HTERT RPE-1 (cell line): ENCODE data around the gene SREK1IP1.
"Not testable (repeated sequence)": the region's sequence is repeated elsewhere in the genome, so short reads cannot be mapped to it uniquely, and the experiment has no call there.

Experiments used
- in situ Hi-C: fragments of 300-500 bp; cut with MboI; formaldehyde crosslinking; loops from 4 replicates; pipeline ENCODE4 v1.14.3; 2020; ENCODE audit warnings: low sequenced_read_pairs

SREK1IP1 gene

DNA sequence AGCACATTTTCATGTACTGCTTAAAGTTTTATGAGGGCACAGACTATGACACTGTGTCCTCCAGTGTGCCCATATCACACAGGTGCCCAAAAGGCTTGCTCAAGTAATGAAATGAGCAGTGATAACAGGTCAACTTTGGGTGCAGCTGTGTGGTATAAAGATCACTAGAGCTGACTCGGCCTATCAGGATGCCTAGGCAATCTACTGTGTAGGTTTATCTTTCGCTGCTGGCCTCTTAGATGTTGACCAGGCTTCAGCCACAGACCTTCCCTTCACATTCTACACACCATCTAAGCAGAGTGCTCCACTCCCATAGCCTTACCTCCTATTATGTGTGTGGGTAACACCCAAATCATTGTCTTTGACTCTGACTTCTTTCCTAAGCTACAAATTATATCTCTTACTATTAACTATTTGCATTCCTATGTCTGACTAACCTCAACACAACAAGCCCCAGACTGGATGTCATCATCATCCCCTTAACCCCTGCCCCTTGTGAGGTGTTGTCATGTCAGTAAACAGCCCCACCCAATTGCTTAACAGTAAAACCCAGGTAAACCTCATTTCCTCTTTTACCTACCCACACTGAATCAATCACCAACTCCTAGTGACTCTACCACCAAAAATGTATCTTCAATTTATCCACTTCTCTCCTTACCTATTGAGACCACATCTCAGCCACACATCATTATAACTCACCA, 2.5 kb downstream of the SREK1IP1 start:
- in situ Hi-C loops, result no loop called here

- in situ Hi-C loops, result no loop called here
Measured at GRCh38 chr5:64763948-64764503, 4.5 kb downstream of the SREK1IP1 start.

- in situ Hi-C loops, result no loop called here
Measured at GRCh38 chr5:64759960-64760660, 8.4 kb downstream of the SREK1IP1 start.

DNA sequence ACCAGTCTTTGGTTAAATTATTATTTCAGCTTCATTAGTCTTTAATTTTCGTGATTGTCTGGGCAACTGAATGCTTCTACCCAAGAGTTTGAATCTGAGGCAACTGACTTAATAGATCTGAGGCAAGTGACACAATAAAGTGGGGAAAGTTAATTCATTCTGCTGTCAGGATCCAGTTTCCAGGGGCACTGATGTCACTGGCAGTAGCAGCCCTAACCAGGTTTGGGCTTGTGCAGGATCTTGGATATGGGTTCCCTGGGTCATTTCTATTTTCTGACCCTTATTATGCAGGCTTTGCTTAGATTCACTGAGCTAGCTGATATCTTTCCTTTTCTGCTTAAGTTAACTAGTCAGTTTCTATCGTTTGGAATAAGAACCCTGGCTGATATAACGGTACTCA, 9.6 kb downstream of the SREK1IP1 start:
- in situ Hi-C loops, result no loop called here

GRCh38 chr5:64754066-64754465, 14.4 kb downstream of the SREK1IP1 start:
- in situ Hi-C loops, result no loop called here

DNA sequence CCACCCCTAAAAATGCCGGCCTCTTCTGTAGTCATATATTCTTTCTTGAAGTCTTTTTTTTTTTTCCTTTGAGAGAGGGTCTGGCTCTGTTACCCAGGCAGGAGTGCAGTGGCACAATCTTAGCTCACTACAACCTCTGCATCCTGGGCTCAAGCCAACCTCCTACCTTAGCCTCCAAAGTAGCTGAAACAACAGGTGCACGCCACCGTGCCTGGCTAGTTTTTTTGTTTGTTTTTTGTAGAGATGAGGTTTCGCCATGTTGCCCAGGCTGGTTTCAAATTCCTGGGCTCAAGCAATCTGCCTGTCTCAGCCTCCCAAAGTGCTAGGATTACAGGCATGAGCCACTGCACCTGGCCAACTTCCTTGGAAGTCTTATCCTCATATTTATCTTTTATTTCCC, 19.1 kb downstream of the SREK1IP1 start:
- in situ Hi-C loops, result no loop called here

- in situ Hi-C loops, result no loop called here
Measured at GRCh38 chr5:64746446-64746845, 22.0 kb downstream of the SREK1IP1 start.

GRCh38 chr5:64744914-64745313, 23.6 kb downstream of the SREK1IP1 start:
- in situ Hi-C loops, result no loop called here

GRCh38 chr5:64742821-64743220, 25.7 kb downstream of the SREK1IP1 start:
- in situ Hi-C loops, result no loop called here

- in situ Hi-C loops, result no loop called here
Measured at GRCh38 chr5:64742411-64742810, 26.1 kb downstream of the SREK1IP1 start.

GRCh38 chr5:64727150-64727549, 41.3 kb downstream of the SREK1IP1 start:
- in situ Hi-C loops, result no loop called here

DNA sequence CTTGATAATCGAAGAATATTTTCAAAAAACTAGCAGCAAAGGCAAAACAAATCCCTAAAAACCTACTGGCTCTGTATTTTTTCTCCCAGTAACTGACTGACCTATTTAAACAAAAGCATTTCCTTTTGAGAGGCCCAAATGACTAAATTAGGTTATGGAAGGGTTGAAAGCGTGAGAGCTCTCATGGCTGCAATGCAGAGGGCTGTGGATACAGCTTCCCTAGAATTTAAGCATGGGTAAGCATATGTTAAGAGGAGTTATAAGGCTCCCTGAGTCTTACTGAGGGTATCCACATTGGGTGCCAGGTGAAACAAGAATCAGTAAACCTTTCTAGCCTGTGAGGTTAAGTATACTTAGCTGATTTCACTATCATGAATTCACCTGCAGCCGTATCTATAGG, 45.9 kb downstream of the SREK1IP1 start:
- in situ Hi-C loops, result no loop called here

DNA sequence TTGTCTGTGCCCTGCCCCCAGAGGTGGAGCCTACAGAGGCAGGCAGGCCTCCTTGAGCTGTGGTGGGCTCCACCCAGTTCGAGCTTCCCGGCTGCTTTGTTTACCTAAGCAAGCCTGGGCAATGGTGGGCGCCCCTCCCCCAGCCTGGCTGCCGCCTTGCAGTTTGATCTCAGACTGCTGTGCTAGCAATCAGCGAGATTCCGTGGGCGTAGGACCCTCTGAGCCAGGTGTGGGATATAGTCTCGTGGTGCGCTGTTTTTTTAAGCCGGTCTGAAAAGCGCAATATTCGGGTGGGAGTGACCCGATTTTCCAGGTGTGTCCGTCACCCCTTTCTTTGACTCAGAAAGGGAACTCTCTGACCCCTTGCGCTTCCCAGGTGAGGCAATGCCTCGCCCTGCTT, 54.0 kb downstream of the SREK1IP1 start:
- in situ Hi-C loops, result not testable (repeated sequence)

DNA sequence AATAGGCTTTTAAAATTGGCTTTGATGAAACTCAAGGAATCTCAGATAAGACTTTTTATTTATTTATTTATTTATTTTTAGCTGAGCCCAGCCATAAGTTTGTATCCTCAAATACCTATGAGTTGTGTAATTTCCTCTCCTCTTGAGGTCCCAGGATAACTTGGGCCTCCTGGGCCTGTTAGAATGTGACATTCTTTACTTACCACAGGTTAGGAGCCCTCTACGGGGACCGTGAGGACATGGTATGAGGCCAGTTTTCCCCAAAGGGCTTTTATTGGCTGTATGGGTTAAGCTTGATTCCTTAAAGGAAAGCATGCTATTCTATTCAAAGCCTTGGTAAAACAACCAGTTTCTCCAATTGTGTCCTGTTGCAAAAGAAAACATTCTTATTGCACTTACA, 61.3 kb downstream of the SREK1IP1 start:
- in situ Hi-C loops, result no loop called here

DNA sequence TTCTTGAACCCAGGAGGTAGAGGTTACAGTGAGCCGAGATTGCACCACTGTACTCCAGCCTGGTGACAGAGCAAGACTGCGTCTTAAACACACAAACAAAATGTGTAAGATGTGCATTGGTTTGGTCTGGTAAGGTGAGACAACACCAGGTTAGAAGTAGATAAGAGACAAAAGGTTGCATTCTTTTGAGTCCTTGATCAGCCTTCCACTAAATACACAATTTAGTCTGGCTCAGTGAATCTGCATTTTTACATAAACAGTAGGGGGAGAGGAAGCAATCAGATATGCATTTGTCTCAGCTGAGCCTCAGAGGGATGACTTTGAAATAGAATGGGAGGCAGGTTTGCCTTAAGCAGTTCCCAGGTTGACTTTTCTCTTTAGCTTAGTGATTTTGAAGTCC, 62.4 kb downstream of the SREK1IP1 start:
- in situ Hi-C loops, result not testable (repeated sequence)

GRCh38 chr5:64700765-64701164, 67.7 kb downstream of the SREK1IP1 start:
- in situ Hi-C loops, result no loop called here

GRCh38 chr5:64696414-64696813, 72.1 kb downstream of the SREK1IP1 start:
- in situ Hi-C loops, result not testable (repeated sequence)

GRCh38 chr5:64693636-64694035, 74.9 kb downstream of the SREK1IP1 start:
- in situ Hi-C loops, result no loop called here

DNA sequence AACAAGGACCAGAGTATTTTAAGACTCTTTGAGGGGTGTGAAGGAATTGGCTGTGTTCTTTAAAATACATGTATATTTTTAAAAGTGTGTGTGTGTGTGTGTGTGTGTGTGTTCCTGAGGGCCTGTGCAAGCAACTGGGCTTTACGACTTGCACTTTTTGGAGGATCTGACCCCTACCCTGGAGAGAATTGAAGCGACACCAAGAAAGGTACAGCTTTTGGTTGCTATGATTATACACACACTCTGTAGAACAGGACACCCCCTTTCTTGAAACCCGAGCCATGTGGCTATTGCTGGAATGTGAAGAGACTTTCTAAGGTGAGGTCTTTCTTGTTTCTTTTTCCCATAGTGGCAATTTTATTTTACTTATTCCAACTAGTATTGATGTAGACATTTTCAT, 77.2 kb downstream of the SREK1IP1 start:
- in situ Hi-C loops, result no loop called here

DNA sequence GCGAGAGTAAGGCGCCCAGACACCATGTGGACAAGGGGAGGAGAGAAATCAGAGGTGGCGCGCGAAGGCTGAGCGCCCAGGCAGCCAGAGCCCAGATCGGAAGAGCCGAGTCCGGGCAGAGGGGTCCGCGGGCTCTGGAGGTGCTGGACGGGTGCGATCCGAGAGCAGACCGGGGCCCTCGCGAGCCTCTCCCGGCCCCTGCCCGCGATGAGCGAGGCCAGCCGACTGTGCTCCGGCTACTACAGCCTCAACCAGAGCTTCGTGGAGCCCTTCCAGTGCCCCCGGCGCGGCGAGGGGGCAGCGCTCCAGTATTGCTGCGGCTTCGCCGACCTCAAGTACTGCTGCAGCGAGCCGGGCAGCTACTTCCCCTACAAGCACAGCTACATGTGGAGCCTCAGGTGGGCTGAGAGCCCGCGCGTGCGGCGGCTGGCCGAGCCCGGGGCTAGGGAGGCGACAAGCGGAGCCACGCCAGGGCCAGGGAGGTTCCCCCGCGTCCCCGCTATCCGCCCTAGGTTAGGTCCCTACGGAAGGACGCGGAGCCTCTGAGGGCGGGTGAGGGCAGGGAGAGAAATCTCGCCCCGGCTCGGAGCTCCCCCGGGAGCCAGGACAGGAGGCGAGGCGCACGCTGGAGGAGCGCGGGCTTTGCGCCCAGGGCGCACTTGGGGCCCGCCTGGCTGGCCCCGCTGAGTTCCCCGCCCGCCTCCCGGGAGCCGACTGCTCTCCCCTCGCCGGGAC, 77.9 kb downstream of the SREK1IP1 start, which contains the start of gene SHISAL2B:
Gene SHISAL2B, plus strand, starts transcription at position 87 of the 735 bp plus-strand sequence. Its CDS starts 121 bp downstream, at position 208.
- in situ Hi-C loops, result no loop called here

DNA sequence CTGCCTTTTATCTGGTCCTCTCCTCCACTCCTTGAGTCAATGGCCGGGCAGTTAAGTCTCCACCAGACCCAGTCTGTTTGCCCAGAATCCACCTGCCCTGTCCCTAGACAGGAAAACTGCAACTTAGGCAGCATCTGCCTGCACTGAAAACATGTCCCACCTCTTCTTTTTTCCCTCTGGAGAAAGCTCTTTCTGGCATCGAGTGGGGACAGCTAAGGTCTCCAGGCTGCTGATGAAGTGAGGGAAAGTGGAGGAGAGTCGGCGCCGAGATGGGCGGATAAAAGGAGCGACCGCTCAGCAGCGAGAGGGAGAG, 78.4 kb downstream of the SREK1IP1 start:
- in situ Hi-C loops, result no loop called here

- in situ Hi-C loops, result no loop called here
Measured at GRCh38 chr5:64688965-64689364, 79.5 kb downstream of the SREK1IP1 start.
